GM12864 (cell line): ENCODE data around the gene TMPRSS11A.

Experiments
- DNase-seq: peaks from one replicate; pipeline ENCODE4 v3.0.0-alpha.2; 2011; ENCODE audit warnings: low read depth
- H3K4me3 ChIP-seq: 2 replicates; pipeline ENCODE4 v1.5.1; 2011; ENCODE audit warnings: mild to moderate bottlenecking, low read depth, low read length, control low read depth
- CTCF ChIP-seq: IDR thresholded peaks from 2 replicates; pipeline ENCODE4 v1.5.1; 2011; ENCODE audit warnings: low read depth, mild to moderate bottlenecking, moderate library complexity, low read length, control low read depth, inconsistent platforms; ENCODE audit errors: missing control alignments

TMPRSS11A gene

DNA sequence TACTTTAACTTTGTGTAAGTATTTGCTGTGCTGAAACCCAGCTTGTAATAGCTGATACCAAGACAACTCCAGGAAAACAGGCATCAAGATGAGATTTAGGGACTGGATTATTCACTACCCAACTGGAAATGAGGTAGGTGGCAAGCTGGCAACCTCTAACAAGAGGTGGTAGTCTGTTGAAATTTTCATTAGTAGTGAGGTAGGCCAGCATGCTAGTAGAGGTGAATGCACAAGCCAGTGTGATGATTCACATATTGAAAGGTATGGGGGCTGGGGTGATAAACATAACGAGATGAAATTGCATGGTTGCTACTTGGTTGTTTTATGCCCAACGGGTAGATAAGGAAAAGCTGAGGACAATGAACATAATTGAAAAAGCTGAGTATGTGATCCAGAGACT lies 71.0 kb downstream of the TMPRSS11A start:
- DNase-seq: no peak
- no peak for TF ChIP-seq CTCF

DNA sequence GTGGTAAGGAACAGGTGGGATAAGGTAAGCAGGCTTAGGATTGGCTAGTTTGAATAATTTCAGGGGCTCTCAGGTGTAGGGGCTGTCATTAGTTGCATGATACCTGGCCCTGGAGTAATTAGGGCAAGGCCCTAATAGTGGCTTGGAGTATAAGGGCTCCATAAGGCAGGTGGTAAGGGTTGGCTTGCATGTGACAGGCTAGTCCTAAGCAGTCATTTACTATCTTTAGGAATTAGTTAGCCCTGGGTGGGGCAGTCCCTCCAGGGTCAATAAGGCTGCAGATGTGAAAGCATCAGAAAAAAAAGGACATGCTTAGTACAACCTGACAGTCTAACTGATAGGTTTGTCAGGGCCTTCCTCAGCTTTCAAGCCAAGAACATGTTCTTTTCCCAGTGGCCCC lies 71.6 kb downstream of the TMPRSS11A start:
- TF ChIP-seq CTCF: no peak
- no peak overlapping the region for H3K4me3 ChIP-seq

More for the DNA sequence above, 71.0 kb downstream of the TMPRSS11A start:
- H3K4me3 ChIP-seq: no peak overlapping the region

DNA sequence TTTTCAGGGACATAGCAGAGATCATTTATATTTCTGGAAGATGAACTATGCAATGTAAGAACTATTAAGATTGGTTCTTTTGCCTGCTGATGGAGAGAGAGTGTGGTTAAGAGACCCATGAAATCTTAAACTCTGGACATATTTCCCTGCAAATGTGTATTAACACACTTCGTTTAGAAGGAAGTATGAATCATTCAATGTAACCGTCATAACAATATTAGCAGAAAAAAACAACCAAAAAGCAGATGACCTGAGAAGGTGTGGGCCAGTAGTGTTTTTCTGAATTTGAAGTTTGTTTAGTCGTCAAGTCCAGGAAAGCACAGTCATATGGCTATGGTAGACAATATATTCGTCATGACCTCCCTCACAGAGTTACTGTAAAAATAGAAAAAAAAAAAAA lies 77.0 kb downstream of the TMPRSS11A start:
- no peak for TF ChIP-seq CTCF
- DNase-seq: no peak

More for the DNA sequence above, 71.6 kb downstream of the TMPRSS11A start:
- no peak for DNase-seq

DNA sequence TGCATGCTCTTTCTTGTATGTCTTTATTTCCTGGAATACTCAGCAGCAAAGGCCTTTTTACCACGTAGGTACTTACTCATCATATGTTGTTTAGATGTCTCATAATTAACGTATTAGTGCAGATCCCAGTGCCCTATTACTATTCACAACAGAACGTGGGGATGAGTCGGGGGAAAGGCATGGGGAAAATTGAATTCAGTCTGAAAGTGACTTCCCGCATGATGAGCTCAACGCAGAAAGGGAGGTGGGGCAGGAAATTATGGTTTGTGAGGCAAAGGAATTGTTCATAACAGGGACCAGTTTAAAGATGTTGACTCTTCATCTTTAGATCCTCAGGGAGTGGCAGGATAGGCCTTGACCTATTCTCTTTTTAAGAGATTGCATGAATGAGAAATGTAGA lies 77.5 kb downstream of the TMPRSS11A start:
- no peak for DNase-seq
- no peak overlapping the region for H3K4me3 ChIP-seq

More for the DNA sequence above, 77.0 kb downstream of the TMPRSS11A start:
- H3K4me3 ChIP-seq: no peak overlapping the region

GRCh38 chr4:67884701-67885100 lies 78.6 kb downstream of the TMPRSS11A start:
- DNase-seq: no peak
- no peak overlapping the region for H3K4me3 ChIP-seq
- TF ChIP-seq CTCF: no peak

More for the DNA sequence above, 77.5 kb downstream of the TMPRSS11A start:
- TF ChIP-seq CTCF: no peak

GRCh38 chr4:67883902-67884301 lies 79.4 kb downstream of the TMPRSS11A start, which contains the start of gene TMPRSS11D:
Gene TMPRSS11D, minus strand, starts transcription at chr4:67884002. Its CDS starts 69 bp downstream, at chr4:67883933.
- H3K4me3 ChIP-seq: no peak within 1 kb of the TSS
- no peak for TF ChIP-seq CTCF
- DNase-seq: no peak

DNA sequence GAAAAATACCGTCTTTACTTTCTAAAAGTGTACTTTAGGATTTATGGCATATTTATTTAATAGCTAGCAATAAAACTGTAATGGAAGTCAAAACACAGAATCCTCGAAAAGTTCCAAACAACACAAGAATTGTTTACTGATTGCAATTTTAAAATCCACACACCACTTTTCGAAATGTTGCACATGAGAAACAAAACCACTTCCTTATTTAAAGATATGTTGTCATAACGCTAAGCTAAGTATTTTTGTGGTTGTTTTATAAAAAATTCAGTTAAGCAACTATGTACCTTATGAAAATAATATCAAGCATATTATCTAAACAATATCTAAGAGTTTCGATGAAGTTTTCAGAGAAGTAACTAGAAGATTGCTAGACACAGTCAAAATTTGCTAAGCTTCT lies 79.8 kb downstream of the TMPRSS11A start:
- TF ChIP-seq CTCF: no peak
- H3K4me3 ChIP-seq: no peak overlapping the region

More for the DNA sequence above, 79.8 kb downstream of the TMPRSS11A start:
- no peak for DNase-seq
